CD14-positive monocyte (primary cell): ENCODE data around the gene MACROD1. TPM values are rescaled to one million over a fixed set of nuclear protein-coding genes. Genes with fewer than 3 reads are reported as not detected.

Experiments used
- DNase-seq, 3 donors: peaks; one replicate each; pipeline ENCODE4 v3.0.0-alpha.2; 2011 to 2022
- H2AFZ ChIP-seq: 2 replicates; pipeline ENCODE4 v1.6.0; 2012; ENCODE audit warnings: mild to moderate bottlenecking, low read depth, low read length, inconsistent platforms; ENCODE audit not compliant: insufficient read depth, poor library complexity, severe bottlenecking
- H3K27ac ChIP-seq, 2 donors: 1 replicate in 1 of 2; 2 replicates in 1 of 2; pipeline ENCODE4 v1.5.1; 2012 to 2013; ENCODE audit warnings: low read length in 2 of 2, control low read depth in 1 of 2, inconsistent platforms in 1 of 2, low read depth in 1 of 2, mild to moderate bottlenecking in 1 of 2
- H3K27me3 ChIP-seq, 2 donors: one replicate each; pipeline versions ENCODE4 v1.6.0 to v1.6.1; 2011 to 2013; ENCODE audit warnings: low read length in 2 of 2; ENCODE audit not compliant: control insufficient read depth in 2 of 2, insufficient read depth in 2 of 2
- H3K36me3 ChIP-seq, 2 donors: replicated peaks in 1 of 2; 1 replicate in 1 of 2; 2 replicates in 1 of 2; pipeline versions ENCODE4 v1.5.1 to v1.6.1; 2012 to 2013; ENCODE audit warnings: low read length in 2 of 2, control low read depth in 1 of 2, inconsistent platforms in 1 of 2, mild to moderate bottlenecking in 1 of 2; ENCODE audit not compliant: insufficient read depth in 2 of 2, control insufficient read depth in 1 of 2
- H3K4me1 ChIP-seq, 2 donors: 1 replicate in 1 of 2; 2 replicates in 1 of 2; pipeline versions ENCODE4 v1.5.1 to v1.6.1; 2012 to 2013; ENCODE audit warnings: low read length in 2 of 2, control low read depth in 1 of 2, inconsistent platforms in 1 of 2, mild to moderate bottlenecking in 1 of 2, moderate library complexity in 1 of 2; ENCODE audit not compliant: insufficient read depth in 2 of 2, control insufficient read depth in 1 of 2
- H3K4me2 ChIP-seq: replicated peaks from 2 replicates; pipeline ENCODE3; 2012; ENCODE audit warnings: low read length, moderate library complexity, mild to moderate bottlenecking; ENCODE audit not compliant: poor library complexity, severe bottlenecking; ENCODE audit errors: extremely low read depth
- H3K4me3 ChIP-seq, 3 experiments: fragments of 200-600 bp in 1 of 3; sonication (generic) in 1 of 3; replicated peaks in 1 of 3; 1 replicate in 2 of 3; 2 replicates in 1 of 3; pipeline ENCODE4 v1.5.1; 2011 to 2013; ENCODE audit warnings: low read length in 3 of 3, mild to moderate bottlenecking in 3 of 3, control low read depth in 2 of 3, low read depth in 2 of 3, inconsistent platforms in 1 of 3, moderate library complexity in 1 of 3
- H3K79me2 ChIP-seq: 2 replicates; pipeline ENCODE4 v1.6.0; 2012; ENCODE audit warnings: mild to moderate bottlenecking, control low read depth, inconsistent platforms, low read length, moderate library complexity; ENCODE audit not compliant: insufficient read depth
- H3K9ac ChIP-seq: 2 replicates; pipeline ENCODE4 v1.6.0; 2017; ENCODE audit warnings: low read length, mild to moderate bottlenecking; ENCODE audit not compliant: insufficient read depth, poor library complexity, severe bottlenecking
- H3K9me3 ChIP-seq, 2 donors: replicated peaks in 1 of 2; 1 replicate in 1 of 2; 2 replicates in 1 of 2; pipeline versions ENCODE4 v1.5.1 to v1.6.1; 2012 to 2013; ENCODE audit warnings: low read length in 2 of 2, control low read depth in 1 of 2; ENCODE audit not compliant: control insufficient read depth in 1 of 2, insufficient read depth in 1 of 2
- H4K20me1 ChIP-seq: 2 replicates; pipeline ENCODE4 v1.6.0; 2012; ENCODE audit warnings: mild to moderate bottlenecking, low read length, control low read depth, moderate library complexity; ENCODE audit not compliant: insufficient read depth
- H3K27ac Mint-ChIP-seq, 7 donors: one replicate each; pipeline ENCODE4 v1.8.0; 2020; ENCODE audit warnings: mild to moderate bottlenecking in 7 of 7, mixed read lengths in 7 of 7, moderate library complexity in 6 of 7, inconsistent platforms in 2 of 7
- H3K27me3 Mint-ChIP-seq, 3 donors: one replicate each; pipeline ENCODE4 v1.8.0; 2021 to 2022; ENCODE audit warnings: low read depth in 3 of 3, mild to moderate bottlenecking in 3 of 3, mixed read lengths in 3 of 3, moderate library complexity in 3 of 3, inconsistent platforms in 1 of 3
- H3K36me3 Mint-ChIP-seq, 2 donors: one replicate each; pipeline ENCODE4 v1.8.0; 2020; ENCODE audit warnings: mixed read lengths in 2 of 2, inconsistent platforms in 1 of 2, mild to moderate bottlenecking in 1 of 2
- H3K4me1 Mint-ChIP-seq: one replicate; pipeline ENCODE4 v1.8.0; 2020; ENCODE audit warnings: mild to moderate bottlenecking, mixed read lengths
- H3K4me3 Mint-ChIP-seq, 2 donors: one replicate each; pipeline ENCODE4 v1.8.0; 2020; ENCODE audit warnings: mild to moderate bottlenecking in 2 of 2, mixed read lengths in 2 of 2, moderate library complexity in 1 of 2
- H3K9me3 Mint-ChIP-seq, 7 donors: one replicate each; pipeline ENCODE4 v1.8.0; 2020 to 2022; ENCODE audit warnings: mixed read lengths in 7 of 7, mild to moderate bottlenecking in 6 of 7, moderate library complexity in 6 of 7, inconsistent platforms in 2 of 7
- whole genome bisulfite sequencing: methylation state at CpG from one replicate; pipeline ENCODE4 v1.1.5; 2013; ENCODE audit warnings: missing lambda C conversion rate; ENCODE audit not compliant: insufficient coverage; 5-methylcytosine and 5-hydroxymethylcytosine counted together
- intact Hi-C, 2 donors: fragments of 100-400 bp; cut with micrococcal nuclease; formaldehyde crosslinking; loops; one replicate each; pipeline versions ENCODE4 v1.15.0 to v1.15.1; 2023
- polyA plus RNA-seq, 3 donors: library from polyadenylated mRNA; depleted of rRNA in 1 of 3; unstranded in 2 of 3; stranded (reverse) in 1 of 3; fragments of 300-500 nt in 2 of 3; fragments of >200 nt in 1 of 3; fragmentation: Illumina TruSeq in 2 of 3; gene quantifications; 1 replicate in 2 of 3; 2 replicates in 1 of 3; pipeline ENCODE4 v1.2.3, GENCODE V29; 2012 to 2021
- TF ChIP-seq, protein P1 (sequence below): fragments of 200-600 bp; IDR thresholded peaks from one replicate; pipeline ENCODE4 v1.8.0; 2022; ENCODE audit warnings: antibody characterized with exemption, mild to moderate bottlenecking

The MACROD1 gene
- polyA plus RNA-seq, 3 donors: 1.5 to 2.4 (median 2.2) TPM

DNA sequence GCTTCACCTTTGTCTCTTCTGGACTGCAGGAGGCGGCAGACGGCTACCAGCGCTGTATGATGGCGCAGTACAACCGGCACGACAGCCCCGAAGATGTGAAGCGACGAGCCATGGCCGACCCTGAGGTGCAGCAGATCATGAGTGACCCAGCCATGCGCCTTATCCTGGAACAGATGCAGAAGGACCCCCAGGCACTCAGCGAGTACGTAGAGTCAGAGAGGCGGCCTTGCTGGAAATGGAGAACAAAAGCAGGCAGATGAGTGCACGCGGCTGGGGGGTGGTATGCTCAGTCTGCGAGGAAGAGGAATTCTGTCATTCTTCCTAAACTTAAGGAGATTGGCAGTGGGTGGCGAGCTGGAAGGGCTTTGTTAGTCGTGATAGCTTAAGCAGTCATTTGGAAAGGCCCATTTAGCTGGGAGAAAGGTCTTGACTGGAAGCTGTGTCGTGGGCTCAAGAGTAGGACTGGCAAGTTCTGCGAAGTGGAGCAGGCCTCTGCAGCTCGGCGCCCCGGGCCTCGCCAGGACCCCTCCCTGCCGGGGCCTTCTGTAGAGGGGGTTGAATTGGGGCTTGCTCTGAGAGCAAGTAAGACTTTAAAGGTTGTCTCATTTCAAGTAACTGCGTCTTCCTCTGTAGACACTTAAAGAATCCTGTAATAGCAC is 37.6 kb upstream of the MACROD1 start:
- Histone ChIP-seq H3K9ac (no peak overlapping the region), H3K27ac (no peak overlapping the region), H3K4me1 (peaks cover 38 to 55% of the 10 kb centered on the region in 2 donors), H4K20me1 (peaks cover 14% of the 10 kb centered on the region), H2AFZ (no peak overlapping the region), H3K4me3 (no peak overlapping the region), H3K9me3 (no peaks in the 10 kb centered on the region), H3K27me3 (no peaks in the 10 kb centered on the region), H3K36me3 (peaks cover 47 to 61% of the 10 kb centered on the region in 2 donors), H3K4me2 (no peak overlapping the region), H3K79me2 (peaks cover 31% of the 10 kb centered on the region)
- Mint-ChIP-seq H3K9me3 (peaks cover 0 to 1% (median 0%) of the 10 kb centered on the region in 7 donors), H3K4me3 (no peak overlapping the region), H3K27me3 (no peaks in the 10 kb centered on the region), H3K27ac (peak overlapping the region in 3 of 7 donors; percentile 13 to 51 (median 50)), H3K4me1 (peaks cover 41% of the 10 kb centered on the region), H3K36me3 (peaks cover 50 to 60% of the 10 kb centered on the region in 2 donors)
- TF ChIP-seq, protein P1, sequence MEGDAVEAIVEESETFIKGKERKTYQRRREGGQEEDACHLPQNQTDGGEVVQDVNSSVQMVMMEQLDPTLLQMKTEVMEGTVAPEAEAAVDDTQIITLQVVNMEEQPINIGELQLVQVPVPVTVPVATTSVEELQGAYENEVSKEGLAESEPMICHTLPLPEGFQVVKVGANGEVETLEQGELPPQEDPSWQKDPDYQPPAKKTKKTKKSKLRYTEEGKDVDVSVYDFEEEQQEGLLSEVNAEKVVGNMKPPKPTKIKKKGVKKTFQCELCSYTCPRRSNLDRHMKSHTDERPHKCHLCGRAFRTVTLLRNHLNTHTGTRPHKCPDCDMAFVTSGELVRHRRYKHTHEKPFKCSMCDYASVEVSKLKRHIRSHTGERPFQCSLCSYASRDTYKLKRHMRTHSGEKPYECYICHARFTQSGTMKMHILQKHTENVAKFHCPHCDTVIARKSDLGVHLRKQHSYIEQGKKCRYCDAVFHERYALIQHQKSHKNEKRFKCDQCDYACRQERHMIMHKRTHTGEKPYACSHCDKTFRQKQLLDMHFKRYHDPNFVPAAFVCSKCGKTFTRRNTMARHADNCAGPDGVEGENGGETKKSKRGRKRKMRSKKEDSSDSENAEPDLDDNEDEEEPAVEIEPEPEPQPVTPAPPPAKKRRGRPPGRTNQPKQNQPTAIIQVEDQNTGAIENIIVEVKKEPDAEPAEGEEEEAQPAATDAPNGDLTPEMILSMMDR: no peak
- DNase-seq: no peak
- intact Hi-C loops: no loop called here
- 94% methylated on average over 22 of the region's 27 CpGs for WGBS

DNA sequence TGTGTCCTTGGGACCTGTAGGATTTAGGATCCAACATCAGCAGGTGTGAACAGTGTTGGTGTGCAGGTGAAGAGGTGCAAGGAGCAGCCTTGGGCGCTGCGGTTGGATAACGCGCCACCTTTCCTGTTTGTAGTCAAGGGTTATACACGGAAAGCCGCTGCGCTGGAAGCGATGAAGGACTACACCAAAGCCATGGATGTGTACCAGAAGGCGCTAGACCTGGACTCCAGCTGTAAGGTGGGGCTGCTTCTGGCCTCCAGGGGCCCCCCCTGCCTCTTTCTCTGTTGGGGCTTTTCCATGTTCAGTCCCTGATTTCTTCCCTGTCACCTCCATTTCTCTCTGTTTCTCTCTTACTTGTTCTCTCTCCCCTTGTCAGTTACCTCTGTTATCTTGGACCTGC is 37.1 kb upstream of the MACROD1 start:
- H3K4me2 ChIP-seq: no peak overlapping the region
- H2AFZ ChIP-seq: no peak overlapping the region
- H3K4me1 ChIP-seq: peaks cover 36 to 55% of the 10 kb centered on the region in 2 donors
- peak overlapping the region in 1 of 7 donors; percentile 51 for H3K27ac Mint-ChIP-seq
- no peaks in the 10 kb centered on the region for H3K27me3 Mint-ChIP-seq
- no peaks in the 10 kb centered on the region for H3K9me3 ChIP-seq
- peaks cover 0 to 1% (median 0%) of the 10 kb centered on the region in 7 donors for H3K9me3 Mint-ChIP-seq
- DNase-seq: no peak
- no peak overlapping the region for H3K9ac ChIP-seq
- H4K20me1 ChIP-seq: peaks cover 9% of the 10 kb centered on the region
- intact Hi-C loops: no loop called here
- H3K4me3 Mint-ChIP-seq: no peak overlapping the region
- peaks cover 51 to 65% of the 10 kb centered on the region in 2 donors for H3K36me3 Mint-ChIP-seq
- H3K4me3 ChIP-seq: no peak overlapping the region
- H3K36me3 ChIP-seq: peaks cover 47 to 62% of the 10 kb centered on the region in 2 donors
- WGBS: 92% methylated on average over 8 of the region's 9 CpGs
- TF ChIP-seq, protein P1: no peak
- no peak overlapping the region for H3K27ac ChIP-seq
- peaks cover 40% of the 10 kb centered on the region for H3K4me1 Mint-ChIP-seq
- peaks cover 26% of the 10 kb centered on the region for H3K79me2 ChIP-seq
- H3K27me3 ChIP-seq: no peaks in the 10 kb centered on the region
